ENCODE results near the gene CASQ1.

Gene CASQ1

DNA sequence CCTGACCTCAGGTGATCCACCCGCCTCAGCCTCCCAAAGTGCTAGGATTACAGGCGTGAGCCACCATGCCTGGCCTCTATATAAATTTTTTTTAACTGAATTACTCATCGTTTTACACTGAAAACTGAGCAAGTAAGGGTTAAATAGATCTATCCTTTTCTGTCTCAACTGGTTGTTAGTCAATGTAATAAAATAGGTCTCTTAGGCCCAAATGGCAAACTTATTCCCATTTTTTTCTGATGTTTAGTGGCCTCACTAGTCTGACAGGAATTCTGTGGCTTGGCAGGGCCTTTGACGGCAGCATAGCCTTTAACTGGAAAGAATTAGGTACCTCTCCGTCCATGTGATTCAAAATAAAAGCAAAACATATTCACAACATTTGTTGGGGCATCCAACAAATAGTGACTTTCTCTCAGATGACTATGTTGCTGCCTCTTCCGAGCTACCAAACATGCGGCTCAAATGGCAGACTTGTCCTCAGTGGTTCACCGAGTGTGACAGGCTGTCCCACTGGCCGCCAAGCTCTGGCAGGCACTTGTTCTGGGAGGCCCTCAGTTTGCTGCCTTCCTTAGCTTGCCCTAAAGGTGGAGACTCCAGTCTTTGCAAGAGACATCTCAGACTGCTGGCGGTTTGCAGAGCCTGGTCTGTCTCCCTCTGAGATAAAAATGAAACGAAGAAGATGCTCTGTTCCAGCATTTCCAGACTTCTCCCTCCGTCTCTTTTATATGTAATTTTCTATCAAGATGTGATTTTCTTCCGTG lies 21.6 kb upstream of the CASQ1 start:
- no peak for DNase-seq

GRCh38 chr1:160169553-160170399 lies 20.6 kb upstream of the CASQ1 start:
- DNase-seq = no peak

- DNase-seq = no peak
Observed at GRCh38 chr1:160171354-160171753, 19.0 kb upstream of the CASQ1 start.

- no peak for DNase-seq
Observed at GRCh38 chr1:160171980-160172379, 18.4 kb upstream of the CASQ1 start.

GRCh38 chr1:160177231-160177630 lies 13.1 kb upstream of the CASQ1 start:
- DNase-seq = no peak

DNA sequence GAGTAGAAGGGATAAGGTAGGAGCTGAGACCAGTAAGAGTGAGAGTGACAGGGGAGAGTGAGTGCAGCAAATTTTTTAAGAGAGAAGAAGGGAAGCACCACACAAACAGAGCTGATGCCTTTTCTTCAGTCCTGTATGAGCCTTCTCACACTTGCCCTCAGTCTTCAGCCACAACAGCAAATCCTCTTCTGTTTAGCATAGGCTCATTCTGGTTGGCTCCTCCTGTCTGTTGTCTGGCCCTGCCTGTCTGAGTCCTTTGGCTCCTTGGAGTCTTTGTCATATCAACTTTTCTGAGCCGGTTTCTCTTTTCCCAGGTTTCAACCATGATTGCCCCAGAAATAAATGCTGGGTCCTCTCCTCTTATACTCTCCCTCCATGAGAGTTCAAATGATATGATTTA lies 12.7 kb upstream of the CASQ1 start:
- DNase-seq = no peak

DNA sequence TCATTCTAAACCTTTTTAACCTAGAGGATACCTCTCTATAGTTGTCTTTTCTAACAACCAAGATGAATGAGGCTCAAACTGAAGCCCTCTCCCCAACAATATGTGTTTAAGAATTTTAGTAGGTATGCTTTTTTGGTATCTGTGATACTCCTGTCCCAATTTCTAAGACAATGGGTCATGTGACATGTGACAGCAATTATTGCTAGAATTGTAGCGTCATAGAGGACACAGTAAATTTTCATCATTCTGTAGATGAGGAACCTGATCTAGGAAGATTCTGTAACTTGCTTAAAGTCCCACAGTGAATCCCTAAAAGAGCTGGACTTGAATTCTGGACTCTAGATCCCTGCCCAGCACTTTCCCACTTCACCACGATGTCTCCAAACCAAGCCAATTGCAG lies 11.6 kb upstream of the CASQ1 start:
- DNase-seq = no peak

DNA sequence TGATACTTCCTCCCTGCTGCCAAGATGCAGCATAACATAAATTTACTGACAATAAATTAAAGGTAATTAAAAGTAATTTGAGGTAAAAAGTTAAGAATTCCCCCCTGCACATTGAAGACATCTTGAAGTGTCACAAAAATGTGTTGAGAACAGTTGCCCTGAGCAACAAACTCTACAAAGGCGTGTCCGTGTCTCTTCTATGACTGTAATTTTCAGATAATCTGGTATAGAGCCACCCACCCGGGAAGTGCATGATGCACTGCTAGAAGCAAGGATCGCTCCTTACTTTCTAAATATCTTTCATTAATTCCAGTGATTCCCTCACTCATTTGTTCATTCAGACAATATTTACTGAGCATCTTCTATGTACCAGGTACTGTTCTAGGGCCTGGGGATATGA lies 11.0 kb upstream of the CASQ1 start:
- DNase-seq = no peak

DNA sequence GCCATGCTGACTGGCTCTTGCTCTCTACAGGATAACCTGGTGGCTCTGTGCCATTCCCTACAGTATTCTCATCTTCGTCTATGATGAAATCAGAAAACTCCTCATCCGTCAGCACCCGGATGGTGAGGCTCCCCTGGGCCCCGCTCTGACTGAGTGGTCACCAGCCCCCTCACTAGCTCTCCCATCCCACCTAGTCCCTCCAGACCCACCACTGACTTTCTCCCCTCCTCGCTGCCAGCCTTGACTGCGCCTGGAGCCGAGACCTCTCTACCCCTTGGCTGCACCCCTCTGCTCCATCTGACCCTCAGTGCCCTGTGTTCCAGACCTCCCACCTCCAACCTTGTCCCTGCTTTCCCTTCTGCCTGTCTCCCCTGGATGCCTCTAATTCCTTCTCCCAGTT lies 4.1 kb upstream of the CASQ1 start:
- DNase-seq = no peak

DNA sequence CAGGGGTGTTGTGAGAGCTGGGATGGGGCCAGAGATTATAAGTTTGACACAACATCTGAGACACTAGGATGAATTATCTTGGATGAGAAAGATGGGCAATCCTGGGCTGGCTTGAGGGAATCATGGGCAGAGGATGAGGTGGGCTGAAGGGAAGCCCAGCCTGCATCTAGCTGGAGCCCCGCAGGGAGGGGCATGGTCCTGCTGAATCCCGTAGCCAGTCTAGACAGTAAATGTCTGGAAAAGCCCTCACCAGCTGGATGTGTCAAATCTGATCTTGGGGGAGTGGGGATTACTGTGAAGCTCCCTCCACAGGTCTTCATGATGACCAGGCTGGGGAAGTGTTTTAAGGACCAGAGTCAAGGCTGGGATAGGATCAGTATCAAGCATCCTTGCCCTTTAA lies 3.6 kb upstream of the CASQ1 start:
- no peak for DNase-seq

DNA sequence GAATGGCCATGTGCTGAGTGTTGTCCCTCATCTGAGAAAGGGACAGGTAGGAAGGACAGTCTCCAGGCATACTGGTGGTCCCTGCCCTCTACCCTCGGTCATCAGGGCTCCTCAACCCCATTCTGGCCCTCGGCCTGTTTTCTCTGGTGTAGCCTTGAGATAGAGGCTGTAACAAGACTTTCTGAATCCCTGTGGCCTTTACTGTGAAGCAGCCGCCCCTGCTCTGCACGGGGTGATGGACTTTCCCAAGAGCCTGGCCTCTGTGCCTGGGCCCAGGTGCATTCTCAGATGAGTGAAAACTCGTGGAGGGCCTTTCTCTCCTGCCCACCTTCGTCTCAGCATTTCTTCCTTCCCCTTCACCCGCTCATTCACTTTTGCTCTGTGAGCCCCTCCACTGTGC lies 3.0 kb upstream of the CASQ1 start:
- no peak for DNase-seq

- DNase-seq = no peak
Observed at GRCh38 chr1:160188341-160188740, 2.0 kb upstream of the CASQ1 start.

DNA sequence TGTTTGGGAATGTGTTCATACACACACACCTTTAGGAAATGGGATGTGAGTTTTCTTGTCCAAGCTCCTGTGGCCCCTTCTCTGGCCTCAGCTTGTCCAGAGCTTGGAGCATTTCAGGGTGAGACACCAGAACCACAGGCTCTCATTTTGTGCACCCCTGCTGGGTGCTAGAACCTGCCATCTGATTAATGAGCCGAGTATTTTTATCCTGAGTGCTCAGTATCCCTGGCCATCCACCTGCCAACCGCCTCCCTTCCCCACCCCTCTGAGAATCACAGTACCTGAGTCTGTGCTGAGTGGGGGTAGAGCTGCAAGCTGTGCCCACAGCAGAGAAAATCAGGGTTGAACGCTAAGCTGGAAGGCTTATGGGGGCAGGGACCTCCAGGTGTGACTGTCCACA lies 1.4 kb downstream of the CASQ1 start:
- DNase-seq = no peak

DNA sequence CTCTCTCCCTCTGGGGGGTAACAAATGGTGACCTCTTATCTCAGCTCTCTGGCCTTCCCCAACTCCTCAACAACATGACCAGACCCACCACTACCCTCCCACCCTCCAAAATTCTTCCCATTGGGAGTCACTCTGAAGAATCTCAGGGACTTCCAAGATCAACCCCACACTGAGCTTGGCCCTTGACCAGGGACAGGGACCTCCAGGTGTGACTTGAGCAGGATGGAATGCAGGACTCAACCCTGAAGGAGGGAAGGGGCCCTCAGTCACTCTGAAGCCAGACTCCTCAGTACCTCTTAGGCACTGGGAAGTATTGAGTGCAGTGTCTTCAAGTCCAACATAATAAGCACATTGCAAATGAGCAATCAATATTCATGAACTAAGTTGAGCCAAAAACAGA lies 1.9 kb downstream of the CASQ1 start:
- DNase-seq = no peak

- no peak for DNase-seq
Observed at GRCh38 chr1:160193091-160193819, 2.9 kb downstream of the CASQ1 start.

DNA sequence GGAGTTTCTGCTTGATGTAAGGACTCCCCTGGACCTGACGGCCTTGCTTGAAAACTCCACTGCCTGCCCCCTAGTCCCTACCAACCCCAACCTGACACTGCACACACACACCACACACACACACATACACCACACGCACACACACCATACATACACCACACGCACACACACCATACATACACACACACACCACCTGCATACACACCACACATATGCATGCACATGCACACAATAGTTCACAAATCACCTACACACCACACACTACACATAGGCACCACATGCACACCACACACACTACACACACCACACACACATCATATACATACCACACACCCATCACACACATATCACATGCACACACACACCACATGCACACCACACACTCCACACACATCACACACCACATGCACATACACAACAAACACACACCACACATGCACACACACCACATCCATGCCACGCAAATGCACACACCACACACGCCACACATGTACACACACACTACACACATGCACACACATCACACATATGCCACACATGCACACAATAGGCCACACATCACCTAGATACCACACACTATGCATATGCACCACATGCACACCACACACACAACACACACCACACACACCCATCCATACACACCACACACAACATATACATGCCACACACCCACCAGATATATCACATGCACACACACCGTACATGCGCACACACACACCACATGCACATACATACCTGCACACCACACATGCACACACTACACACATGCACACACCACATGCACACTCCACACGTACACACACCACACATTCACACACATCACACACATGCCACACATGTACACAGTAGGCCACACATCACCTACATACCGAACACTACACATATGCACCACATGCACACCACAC lies 3.7 kb downstream of the CASQ1 start:
- DNase-seq = no peak

DNA sequence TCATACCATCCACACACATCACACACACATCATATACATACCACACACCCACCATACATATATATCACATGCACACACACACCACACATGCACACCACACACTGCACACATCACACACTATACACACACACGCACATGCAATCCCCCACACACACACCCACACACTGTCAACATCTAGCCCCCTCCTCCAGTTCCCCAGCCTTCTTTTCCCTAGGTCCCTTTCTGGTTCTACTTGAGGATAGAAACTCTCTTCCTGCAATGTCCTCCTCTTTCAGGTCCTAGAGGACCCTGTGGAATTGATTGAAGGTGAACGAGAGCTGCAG lies 4.3 kb downstream of the CASQ1 start:
- no peak for DNase-seq

DNA sequence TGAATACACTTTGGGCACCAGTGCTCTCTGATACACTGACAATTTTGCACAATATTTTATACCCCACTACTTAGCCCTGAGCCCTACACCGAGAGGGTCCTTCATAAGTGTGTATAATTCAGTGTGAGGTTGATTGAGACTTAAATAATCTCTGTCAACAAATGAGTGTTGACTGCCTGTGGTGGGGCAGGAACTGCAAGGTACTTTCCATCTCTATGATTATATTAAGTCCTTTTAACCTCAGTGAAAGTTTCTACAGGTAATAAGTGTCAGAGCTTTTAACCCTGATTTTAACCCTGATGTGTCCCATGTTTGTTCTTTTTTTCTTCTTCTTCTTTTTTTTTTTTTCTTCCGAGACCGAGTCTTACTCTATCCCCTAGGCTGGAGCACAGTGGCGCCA lies 5.8 kb downstream of the CASQ1 start:
- DNase-seq = no peak

- no peak for DNase-seq
Observed at GRCh38 chr1:160197231-160197630, 6.9 kb downstream of the CASQ1 start.

DNA sequence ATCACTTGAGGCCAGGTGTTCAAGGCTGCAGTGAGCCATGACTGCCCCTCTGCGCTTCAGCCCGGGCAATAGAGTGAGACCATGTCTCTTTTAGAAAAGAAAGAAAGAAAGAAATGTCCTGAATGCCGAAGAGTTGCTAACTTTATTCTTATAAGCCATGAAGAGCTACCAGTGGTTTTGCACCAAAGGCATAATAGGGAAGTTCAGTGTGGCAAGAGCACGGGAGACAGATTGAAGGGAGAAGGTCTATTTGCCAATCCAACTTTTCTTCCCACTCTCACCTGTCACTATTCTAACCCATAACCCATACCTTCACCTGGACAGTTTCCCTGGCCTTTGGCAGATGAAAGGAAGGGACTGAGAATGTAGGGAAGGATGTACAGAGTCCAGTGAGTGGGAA lies 10.4 kb downstream of the CASQ1 start:
- no peak for DNase-seq

DNA sequence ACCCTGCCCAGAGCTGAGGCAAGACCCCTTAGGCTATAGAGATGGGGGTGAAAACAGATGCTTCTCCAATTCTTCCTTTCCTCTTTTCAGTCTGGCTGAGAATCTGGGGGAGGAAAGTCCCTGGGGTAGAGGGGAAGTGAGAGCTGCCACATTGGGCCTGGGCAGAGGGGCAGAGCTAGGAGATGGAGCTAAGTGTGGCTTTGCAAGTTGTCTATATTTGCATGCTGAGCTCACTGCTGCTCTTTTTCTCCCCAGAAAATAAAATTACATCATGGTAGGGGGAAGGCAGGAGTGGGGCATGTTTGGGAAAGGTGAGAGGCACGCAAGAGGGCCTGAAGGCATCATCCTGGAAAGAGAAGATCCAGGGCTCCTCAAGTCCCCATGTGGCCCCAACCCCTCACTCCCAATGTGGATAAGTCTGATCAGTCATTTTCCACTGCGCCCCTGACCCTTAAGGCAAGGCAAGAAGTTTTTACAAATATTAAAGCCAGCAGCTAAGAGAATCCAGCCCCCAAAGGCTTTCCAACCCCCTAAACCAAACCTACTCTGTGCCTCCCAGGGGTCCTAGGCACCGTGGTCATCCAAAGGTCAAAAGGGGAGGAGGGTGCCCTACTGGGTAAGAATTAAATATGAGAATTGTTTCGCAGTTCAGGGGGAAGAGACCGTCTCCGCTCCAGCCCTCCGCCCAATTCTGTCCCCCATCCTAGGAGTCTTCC lies 14.3 kb downstream of the CASQ1 start:
- DNase-seq = no peak
